GM23338 (cell line): ENCODE measurements around the gene ERBB4. TPM values are rescaled to one million over a fixed set of nuclear protein-coding genes. Genes with fewer than 3 reads are reported as not detected.
"Not testable (repeated sequence)": the region's sequence is repeated elsewhere in the genome, so short reads cannot be mapped to it uniquely, and the experiment has no call there.

Experiments used
- ATAC-seq: fragments of 200-7000 bp; cut with Tn5 transposase; 3 replicates; pipeline ENCODE4 v1.9.1; 2020
- DNase-seq: peaks from one replicate; pipeline ENCODE4 v3.0.0-alpha.2; 2015; ENCODE audit warnings: low spot score
- H2AFZ ChIP-seq: fragments of 200-600 bp; sonication (generic); 2 replicates; pipeline ENCODE4 v1.8.0; 2016; ENCODE audit warnings: antibody characterized with exemption, mild to moderate bottlenecking, moderate library complexity
- H3F3A ChIP-seq: fragments of 200-600 bp; sonication (generic); replicated peaks from 2 replicates; pipeline ENCODE4 v1.8.0; 2017; ENCODE audit warnings: antibody characterized with exemption, mixed run types, low read depth
- H3K27ac ChIP-seq: fragments of 200-600 bp; sonication (generic); 2 replicates; pipeline ENCODE4 v1.6.1; 2016; ENCODE audit warnings: low read depth
- H3K27me3 ChIP-seq: fragments of 200-600 bp; sonication (generic); 2 replicates; pipeline ENCODE4 v1.8.0; 2016; ENCODE audit warnings: mild to moderate bottlenecking, mixed run types, moderate library complexity; ENCODE audit not compliant: insufficient read depth
- H3K36me3 ChIP-seq: fragments of 200-600 bp; sonication (generic); 2 replicates; pipeline ENCODE4 v1.8.0; 2016; ENCODE audit warnings: mild to moderate bottlenecking; ENCODE audit not compliant: insufficient read depth
- H3K4me1 ChIP-seq: fragments of 200-600 bp; sonication (generic); 2 replicates; pipeline ENCODE4 v1.8.0; 2016; ENCODE audit warnings: mild to moderate bottlenecking, moderate library complexity; ENCODE audit not compliant: insufficient read depth
- H3K4me2 ChIP-seq: fragments of 200-600 bp; sonication (generic); 2 replicates; pipeline ENCODE4 v1.7.1; 2017; ENCODE audit warnings: mixed run types
- H3K4me3 ChIP-seq: fragments of 200-600 bp; sonication (generic); 2 replicates; pipeline ENCODE4 v1.6.1; 2016; ENCODE audit warnings: mixed run types
- H3K79me2 ChIP-seq: fragments of 200-600 bp; sonication (generic); replicated peaks from 2 replicates; pipeline ENCODE4 v1.8.0; 2017; ENCODE audit warnings: mild to moderate bottlenecking; ENCODE audit not compliant: insufficient read depth
- H3K9me2 ChIP-seq: fragments of 200-600 bp; sonication (generic); 2 replicates; pipeline ENCODE4 v1.8.0; 2017; ENCODE audit not compliant: insufficient read depth
- H4K20me1 ChIP-seq: fragments of 200-600 bp; sonication (generic); replicated peaks from 2 replicates; pipeline ENCODE4 v1.8.0; 2017; ENCODE audit warnings: mild to moderate bottlenecking; ENCODE audit not compliant: insufficient read depth
- H3K27ac Mint-ChIP-seq: 2 replicates; pipeline ENCODE4 v1.8.0; 2020; ENCODE audit warnings: inconsistent platforms, mild to moderate bottlenecking, moderate library complexity, mixed read lengths
- H3K27me3 Mint-ChIP-seq: 3 replicates; pipeline ENCODE4 v1.8.0; 2022; ENCODE audit warnings: low read depth, mild to moderate bottlenecking, moderate library complexity, mixed read lengths, inconsistent platforms; ENCODE audit not compliant: insufficient read depth, poor library complexity
- H3K36me3 Mint-ChIP-seq: 3 replicates; pipeline ENCODE4 v1.8.0; 2021; ENCODE audit warnings: low read depth, mild to moderate bottlenecking, inconsistent platforms, moderate library complexity, mixed read lengths
- H3K4me1 Mint-ChIP-seq: 3 replicates; pipeline ENCODE4 v1.8.0; 2020; ENCODE audit warnings: mild to moderate bottlenecking, inconsistent platforms, mixed read lengths
- H3K4me3 Mint-ChIP-seq: 3 replicates; pipeline ENCODE4 v1.8.0; 2021; ENCODE audit warnings: moderate library complexity, mild to moderate bottlenecking, inconsistent platforms, mixed read lengths
- H3K9me3 Mint-ChIP-seq: 3 replicates; pipeline ENCODE4 v1.8.0; 2020; ENCODE audit warnings: moderate library complexity, mild to moderate bottlenecking, inconsistent platforms, mixed read lengths
- CREB1 ChIP-seq: fragments of 250-450 bp; sonication (Bioruptor Pico); IDR thresholded peaks from 2 replicates; pipeline ENCODE4 v1.5.0; 2020; ENCODE audit warnings: low read depth, mild to moderate bottlenecking, moderate library complexity
- CTCF ChIP-seq, 2 experiments: fragments of 200-600 bp in 1 of 2; sonication (generic) in 1 of 2; conservative IDR thresholded peaks; 2 replicates each; pipeline versions ENCODE4 v1.5.1 to v1.6.1; 2016 to 2017; ENCODE audit warnings: antibody characterized with exemption in 2 of 2, low read depth in 2 of 2, mild to moderate bottlenecking in 2 of 2, moderate library complexity in 1 of 2
- ETS1 ChIP-seq: IDR thresholded peaks from 2 replicates; pipeline ENCODE4 v1.6.1; 2016; ENCODE audit warnings: antibody characterized with exemption
- EZH2 ChIP-seq: fragments of 200-600 bp; sonication (generic); IDR thresholded peaks from one replicate; pipeline ENCODE4 v1.8.0; 2017; ENCODE audit warnings: antibody characterized with exemption, mild to moderate bottlenecking, low read depth; ENCODE audit not compliant: unreplicated experiment
- EZH2phosphoT487 ChIP-seq: fragments of 200-600 bp; sonication (generic); IDR thresholded peaks from one replicate; pipeline ENCODE4 v1.8.1; 2018; ENCODE audit warnings: antibody characterized with exemption; ENCODE audit not compliant: unreplicated experiment
- JUNB ChIP-seq: IDR thresholded peaks from one replicate; pipeline ENCODE4 v1.6.1; 2016; ENCODE audit warnings: antibody characterized with exemption; ENCODE audit not compliant: unreplicated experiment
- NANOG ChIP-seq: IDR thresholded peaks from 2 replicates; pipeline ENCODE4 v1.6.1; 2016; ENCODE audit warnings: antibody characterized with exemption, borderline replicate concordance
- POLR2AphosphoS5 ChIP-seq: IDR thresholded peaks from 2 replicates; pipeline ENCODE4 v1.6.1; 2016; ENCODE audit warnings: antibody characterized with exemption, low read depth
- STAT1 ChIP-seq: IDR thresholded peaks from one replicate; pipeline ENCODE4 v1.6.1; 2016; ENCODE audit warnings: antibody characterized with exemption; ENCODE audit not compliant: unreplicated experiment
- ZNF114 ChIP-seq: fragments of 250-450 bp; sonication (Bioruptor Pico); IDR thresholded peaks from 2 replicates; pipeline ENCODE4 v1.5.0; 2020; ENCODE audit warnings: mild to moderate bottlenecking, moderate library complexity
- ZNF331 ChIP-seq: fragments of 250-450 bp; sonication (Bioruptor Pico); IDR thresholded peaks from 2 replicates; pipeline ENCODE4 v1.5.0; 2020; ENCODE audit warnings: low read depth, mild to moderate bottlenecking, moderate library complexity
- ZNF462 ChIP-seq: fragments of 250-450 bp; sonication (Bioruptor Pico); IDR thresholded peaks from 2 replicates; pipeline ENCODE4 v1.5.0; 2020; ENCODE audit warnings: mild to moderate bottlenecking, moderate library complexity
- polyA plus RNA-seq: library from polyadenylated mRNA; unstranded; fragments of >200 nt; fragmentation: Nextera tagmentation; extraction: Ambion mirVana; gene quantifications from 2 replicates; pipeline ENCODE4 v1.2.1, GENCODE V29; 2016
- total RNA-seq: library from RNA; depleted of rRNA; stranded (reverse); fragments of >200 nt; shearing (Covaris generic); gene quantifications from 2 replicates; pipeline ENCODE4 v1.2.3, GENCODE V29; 2014

Gene ERBB4
- total and polyA plus RNA-seq, 2 experiments from 2014 or later = 0.73 to 1.1 TPM

GRCh38 chr2:212238152-212238551 is 300.4 kb downstream of the ERBB4 start:
- not testable (repeated sequence) for H3K27ac Mint-ChIP-seq, H3K27me3 ChIP-seq, H3K36me3 Mint-ChIP-seq, H3K4me1 ChIP-seq, H3F3A ChIP-seq, H3K4me3 ChIP-seq, H3K79me2 ChIP-seq, H3K27ac ChIP-seq, H3K9me3 Mint-ChIP-seq, H3K36me3 ChIP-seq, H4K20me1 ChIP-seq, H3K27me3 Mint-ChIP-seq, DNase-seq, H3K9me2 ChIP-seq
- peaks cover 21% of the 10 kb centered on the region for H3K4me1 Mint-ChIP-seq
- H2AFZ ChIP-seq = peak overlapping the region; percentile 93
- 0 out of 3 replicates have a peak overlapping the region, but pooled peaks have one; percentile 4 for H3K4me3 Mint-ChIP-seq
- ATAC-seq = peak; percentile 80
- peak overlapping the region; percentile 69 for H3K4me2 ChIP-seq

GRCh38 chr2:212237350-212238095 is 301.1 kb downstream of the ERBB4 start:
- Mint-ChIP-seq H3K4me3 (no peak overlapping the region), H3K4me1 (peaks cover 21% of the 10 kb centered on the region), H3K27ac (no peak overlapping the region), H3K9me3 (peaks cover 5% of the 10 kb centered on the region; the same call in 1 of the 3 replicates), H3K36me3 (no peaks in the 10 kb centered on the region; the same call in 2 of the 3 replicates), H3K27me3 (peaks cover 2% of the 10 kb centered on the region)
- Histone ChIP-seq H3K9me2 (no peaks in the 10 kb centered on the region), H3F3A (no peaks in the 10 kb centered on the region), H2AFZ (peak overlapping the region; percentile 93), H3K36me3 (no peaks in the 10 kb centered on the region), H3K79me2 (no peaks in the 10 kb centered on the region), H3K4me1 (peaks cover 5% of the 10 kb centered on the region), H3K27ac (no peak overlapping the region), H3K4me3 (no peak overlapping the region), H4K20me1 (no peaks in the 10 kb centered on the region), H3K4me2 (peak overlapping the region; percentile 69), H3K27me3 (no peaks in the 10 kb centered on the region)
- DNase-seq = peak; percentile 72
- peak; percentile 90 for ATAC-seq
- no peak for TF ChIP-seq ETS1
- no peak for TF ChIP-seq ZNF462 (CRISPR knock-in tag)
- no peak for TF ChIP-seq CTCF (conservative IDR thresholded peaks at IDR 0.05; ENCODE audit: low read depth in 2 of 2)
- TF ChIP-seq EZH2 = no peak
- TF ChIP-seq CREB1 (CRISPR knock-in tag) = no peak
- TF ChIP-seq JUNB = no peak
- TF ChIP-seq ZNF114 = no peak
- no peak for TF ChIP-seq STAT1
- TF ChIP-seq ZNF331 (CRISPR knock-in tag) = no peak
- no peak for TF ChIP-seq NANOG
- no peak for TF ChIP-seq EZH2phosphoT487
- no peak for TF ChIP-seq POLR2AphosphoS5
